GM19043 (cell line): ENCODE measurements around the gene BSX.

ENCODE experiments used
- ATAC-seq: cut with Tn5 transposase; IDR thresholded peaks from one replicate; pipeline ENCODE4 v1.9.1; 2021; ENCODE audit warnings: low read depth; ENCODE audit not compliant: unreplicated experiment

The BSX gene

GRCh38 chr11:122976061-122976733 is 5.4 kb downstream of the BSX start:
- ATAC-seq = no peak

GRCh38 chr11:122963961-122964360 is 17.7 kb downstream of the BSX start:
- ATAC-seq = no peak

- no peak for ATAC-seq
Observed at GRCh38 chr11:122954455-122954854, 27.2 kb downstream of the BSX start.

GRCh38 chr11:122951211-122951610 is 30.4 kb downstream of the BSX start:
- ATAC-seq = no peak

GRCh38 chr11:122938557-122938956 is 43.1 kb downstream of the BSX start:
- ATAC-seq = no peak

- no peak for ATAC-seq
Observed at GRCh38 chr11:122937983-122938382, 43.7 kb downstream of the BSX start.

- ATAC-seq = no peak
Observed at GRCh38 chr11:122933416-122933815, 48.2 kb downstream of the BSX start.

GRCh38 chr11:122931510-122931909 is 50.1 kb downstream of the BSX start:
- no peak for ATAC-seq
